SK-N-SH treated with all-trans-retinoic acid at 6 μM for 48 hours (cell line): Measurements from ENCODE around the gene DIAPH1.

Experiments used
- ATAC-seq: fragments of 200-7000 bp; cut with Tn5 transposase; 3 replicates; pipeline ENCODE4 v1.9.1; 2020; ENCODE audit warnings: mild to moderate bottlenecking, moderate library complexity
- ARNTL ChIP-seq: fragments of 450-650 bp; formaldehyde crosslinking; IDR thresholded peaks from 2 replicates; pipeline ENCODE4 v1.5.0; 2020; ENCODE audit warnings: low read depth, mild to moderate bottlenecking, moderate library complexity, borderline replicate concordance
- BACH2 ChIP-seq: fragments of 250-450 bp; sonication (Bioruptor Pico); IDR thresholded peaks from 2 replicates; pipeline ENCODE4 v1.9.0; 2021; ENCODE audit warnings: mild to moderate bottlenecking, borderline replicate concordance
- CREB5 ChIP-seq: fragments of 250-450 bp; sonication (Bioruptor Pico); IDR thresholded peaks from 2 replicates; pipeline ENCODE4 v1.5.1; 2020; ENCODE audit warnings: low read depth, mild to moderate bottlenecking, moderate library complexity
- CSDC2 ChIP-seq: fragments of 250-450 bp; sonication (Bioruptor Pico); IDR thresholded peaks from 2 replicates; pipeline ENCODE4 v1.5.0; 2020; ENCODE audit warnings: mild to moderate bottlenecking, moderate library complexity
- ESRRG ChIP-seq: fragments of 250-450 bp; sonication (Bioruptor Pico); IDR thresholded peaks from 2 replicates; pipeline ENCODE4 v1.6.1; 2021; ENCODE audit warnings: mild to moderate bottlenecking
- GLIS3 ChIP-seq: fragments of 250-450 bp; sonication (Bioruptor Pico); IDR thresholded peaks from 2 replicates; pipeline ENCODE4 v1.5.0; 2020; ENCODE audit warnings: mild to moderate bottlenecking, moderate library complexity
- ISL1 ChIP-seq: fragments of 250-450 bp; sonication (Bioruptor Pico); IDR thresholded peaks from 2 replicates; pipeline ENCODE4 v2.1.2; 2022; ENCODE audit warnings: mild to moderate bottlenecking, moderate library complexity
- OSR1 ChIP-seq: fragments of 250-450 bp; sonication (Bioruptor Pico); IDR thresholded peaks from 2 replicates; pipeline ENCODE4 v1.8.0; 2022; ENCODE audit warnings: moderate library complexity, mild to moderate bottlenecking, inconsistent platforms
- PATZ1 ChIP-seq: fragments of 250-450 bp; sonication (Bioruptor Pico); IDR thresholded peaks from 2 replicates; pipeline ENCODE4 v1.8.0; 2020; ENCODE audit warnings: mild to moderate bottlenecking, moderate library complexity, borderline replicate concordance
- POU6F1 ChIP-seq: fragments of 250-450 bp; sonication (Bioruptor Pico); IDR thresholded peaks from 2 replicates; pipeline ENCODE4 v1.8.0; 2021; ENCODE audit warnings: low read depth, mild to moderate bottlenecking, moderate library complexity, borderline replicate concordance
- RARB ChIP-seq: fragments of 250-450 bp; sonication (Bioruptor Pico); IDR thresholded peaks from 2 replicates; pipeline ENCODE4 v1.8.0; 2021; ENCODE audit warnings: mild to moderate bottlenecking, moderate library complexity
- SNAI2 ChIP-seq: fragments of 250-450 bp; sonication (Bioruptor Pico); IDR thresholded peaks from 2 replicates; pipeline ENCODE4 v1.5.0; 2020; ENCODE audit warnings: mild to moderate bottlenecking, moderate library complexity
- TOX ChIP-seq: fragments of 250-450 bp; sonication (Bioruptor Pico); IDR thresholded peaks from 2 replicates; pipeline ENCODE4 v1.8.0; 2021; ENCODE audit warnings: mild to moderate bottlenecking, moderate library complexity, borderline replicate concordance
- TSHZ2 ChIP-seq: fragments of 250-450 bp; sonication (Bioruptor Pico); IDR thresholded peaks from 2 replicates; pipeline ENCODE4 v1.5.0; 2020; ENCODE audit warnings: mild to moderate bottlenecking, moderate library complexity
- ZC3H10 ChIP-seq: fragments of 250-450 bp; sonication (Bioruptor Pico); IDR thresholded peaks from 2 replicates; pipeline ENCODE4 v1.5.1; 2021; ENCODE audit warnings: mild to moderate bottlenecking, moderate library complexity
- ZFP3 ChIP-seq: fragments of 250-450 bp; sonication (Bioruptor Pico); IDR thresholded peaks from 2 replicates; pipeline ENCODE4 v1.5.0; 2020; ENCODE audit warnings: mild to moderate bottlenecking, moderate library complexity
- ZFP30 ChIP-seq: fragments of 450-650 bp; formaldehyde crosslinking; IDR thresholded peaks from 2 replicates; pipeline ENCODE4 v1.5.0; 2022; ENCODE audit warnings: mild to moderate bottlenecking, moderate library complexity
- ZNF565 ChIP-seq: fragments of 450-650 bp; formaldehyde crosslinking; conservative IDR thresholded peaks from 2 replicates; pipeline ENCODE4 v1.5.0; 2020; ENCODE audit warnings: low read depth, mild to moderate bottlenecking, moderate library complexity
- ZNF70 ChIP-seq: fragments of 450-650 bp; formaldehyde crosslinking; IDR thresholded peaks from 2 replicates; pipeline ENCODE4 v1.5.0; 2020; ENCODE audit warnings: mild to moderate bottlenecking, moderate library complexity
- ZNF8 ChIP-seq: fragments of 450-650 bp; formaldehyde crosslinking; IDR thresholded peaks from 2 replicates; pipeline ENCODE4 v1.5.0; 2020; ENCODE audit warnings: mild to moderate bottlenecking, moderate library complexity

The DIAPH1 gene

GRCh38 chr5:141649972-141650371 lies 31.2 kb upstream of the DIAPH1 start (continued):
- TF ChIP-seq PATZ1 (CRISPR knock-in tag) (no peak), TOX (CRISPR knock-in tag) (no peak), POU6F1 (CRISPR knock-in tag) (no peak), OSR1 (CRISPR knock-in tag) (no peak), BACH2 (CRISPR knock-in tag) (no peak)

- no peak for TF ChIP-seq BACH2 (CRISPR knock-in tag)
- TF ChIP-seq ZNF565 = no peak
- TF ChIP-seq RARB (CRISPR knock-in tag) = no peak
- TF ChIP-seq PATZ1 (CRISPR knock-in tag) = no peak
- TF ChIP-seq ISL1 (CRISPR knock-in tag) = no peak
- no peak for TF ChIP-seq ZFP30 (CRISPR knock-in tag)
- TF ChIP-seq ZFP3 (CRISPR knock-in tag) = no peak
- TF ChIP-seq, all 23 proteins: peak for 0
- ATAC-seq = no peak
These were observed 30.4 kb upstream of the DIAPH1 start for GRCh38 chr5:141649056-141649688.

GRCh38 chr5:141647851-141648250 lies 29.1 kb upstream of the DIAPH1 start:
- no peak for TF ChIP-seq TOX (CRISPR knock-in tag)
- TF ChIP-seq ARNTL (CRISPR knock-in tag) = no peak
- TF ChIP-seq ESRRG (CRISPR knock-in tag) = no peak
- TF ChIP-seq ZNF565 = no peak
- no peak for TF ChIP-seq POU6F1 (CRISPR knock-in tag)
- no peak for TF ChIP-seq ZC3H10 (CRISPR knock-in tag)
- no peak for TF ChIP-seq RARB (CRISPR knock-in tag)
- TF ChIP-seq ZNF70 (CRISPR knock-in tag) = no peak
- no peak for TF ChIP-seq TSHZ2 (CRISPR knock-in tag)
- no peak for TF ChIP-seq SNAI2 (CRISPR knock-in tag)
- no peak for TF ChIP-seq CSDC2 (CRISPR knock-in tag)
- TF ChIP-seq ZFP30 (CRISPR knock-in tag) = no peak
- no peak for TF ChIP-seq GLIS3
- no peak for ATAC-seq

- no peak for ATAC-seq
- TF ChIP-seq GLIS3 (no peak), TOX (CRISPR knock-in tag) (no peak), SNAI2 (CRISPR knock-in tag) (no peak), ARNTL (CRISPR knock-in tag) (no peak), ESRRG (CRISPR knock-in tag) (no peak), ZNF8 (CRISPR knock-in tag) (no peak), CSDC2 (CRISPR knock-in tag) (no peak), TSHZ2 (CRISPR knock-in tag) (no peak), ZNF565 (no peak), CREB5 (no peak), ZNF70 (CRISPR knock-in tag) (no peak), ZFP30 (CRISPR knock-in tag) (no peak)
These were observed 28.4 kb upstream of the DIAPH1 start for GRCh38 chr5:141647242-141647641.
